GM06990 (cell line): ENCODE measurements around the gene PKIB.

ENCODE experiments used
- DNase-seq: peaks from one replicate; pipeline ENCODE4 v3.0.0-alpha.2; 2011; ENCODE audit not compliant: insufficient read length; ENCODE audit errors: extremely low read depth
- H3K27me3 ChIP-seq: replicated peaks from 2 replicates; pipeline ENCODE4 v1.6.0; 2011; ENCODE audit warnings: low read length; ENCODE audit not compliant: control insufficient read depth, insufficient read depth
- H3K36me3 ChIP-seq: 2 replicates; pipeline ENCODE4 v1.5.1; 2011; ENCODE audit warnings: low read length; ENCODE audit not compliant: control insufficient read depth, insufficient read depth
- H3K4me3 ChIP-seq: replicated peaks from 2 replicates; pipeline ENCODE4 v1.5.1; 2011; ENCODE audit warnings: low read depth, mild to moderate bottlenecking, control low read depth, low read length
- TF ChIP-seq, protein P1 (sequence below): IDR thresholded peaks from 2 replicates; pipeline ENCODE4 v1.5.1; 2011; ENCODE audit warnings: low read length, control low read depth, mild to moderate bottlenecking, inconsistent platforms; ENCODE audit not compliant: insufficient read depth, poor library complexity, severe bottlenecking

Gene PKIB

GRCh38 chr6:122727244-122727643 lies 117.0 kb downstream of the PKIB start:
- no peak for DNase-seq
- no peak overlapping the region for H3K4me3 ChIP-seq
- TF ChIP-seq, protein P1, sequence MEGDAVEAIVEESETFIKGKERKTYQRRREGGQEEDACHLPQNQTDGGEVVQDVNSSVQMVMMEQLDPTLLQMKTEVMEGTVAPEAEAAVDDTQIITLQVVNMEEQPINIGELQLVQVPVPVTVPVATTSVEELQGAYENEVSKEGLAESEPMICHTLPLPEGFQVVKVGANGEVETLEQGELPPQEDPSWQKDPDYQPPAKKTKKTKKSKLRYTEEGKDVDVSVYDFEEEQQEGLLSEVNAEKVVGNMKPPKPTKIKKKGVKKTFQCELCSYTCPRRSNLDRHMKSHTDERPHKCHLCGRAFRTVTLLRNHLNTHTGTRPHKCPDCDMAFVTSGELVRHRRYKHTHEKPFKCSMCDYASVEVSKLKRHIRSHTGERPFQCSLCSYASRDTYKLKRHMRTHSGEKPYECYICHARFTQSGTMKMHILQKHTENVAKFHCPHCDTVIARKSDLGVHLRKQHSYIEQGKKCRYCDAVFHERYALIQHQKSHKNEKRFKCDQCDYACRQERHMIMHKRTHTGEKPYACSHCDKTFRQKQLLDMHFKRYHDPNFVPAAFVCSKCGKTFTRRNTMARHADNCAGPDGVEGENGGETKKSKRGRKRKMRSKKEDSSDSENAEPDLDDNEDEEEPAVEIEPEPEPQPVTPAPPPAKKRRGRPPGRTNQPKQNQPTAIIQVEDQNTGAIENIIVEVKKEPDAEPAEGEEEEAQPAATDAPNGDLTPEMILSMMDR, result no peak

GRCh38 chr6:122730334-122730733 lies 120.1 kb downstream of the PKIB start:
- Histone ChIP-seq H3K27me3 (no peaks in the 10 kb centered on the region), H3K36me3 (no peaks in the 10 kb centered on the region), H3K4me3 (no peak overlapping the region)
- TF ChIP-seq, protein P1, result no peak
- DNase-seq, result no peak

More at GRCh38 chr6:122727244-122727643, 117.0 kb downstream of the PKIB start:
- Histone ChIP-seq H3K36me3 (no peaks in the 10 kb centered on the region), H3K27me3 (no peaks in the 10 kb centered on the region)

DNA sequence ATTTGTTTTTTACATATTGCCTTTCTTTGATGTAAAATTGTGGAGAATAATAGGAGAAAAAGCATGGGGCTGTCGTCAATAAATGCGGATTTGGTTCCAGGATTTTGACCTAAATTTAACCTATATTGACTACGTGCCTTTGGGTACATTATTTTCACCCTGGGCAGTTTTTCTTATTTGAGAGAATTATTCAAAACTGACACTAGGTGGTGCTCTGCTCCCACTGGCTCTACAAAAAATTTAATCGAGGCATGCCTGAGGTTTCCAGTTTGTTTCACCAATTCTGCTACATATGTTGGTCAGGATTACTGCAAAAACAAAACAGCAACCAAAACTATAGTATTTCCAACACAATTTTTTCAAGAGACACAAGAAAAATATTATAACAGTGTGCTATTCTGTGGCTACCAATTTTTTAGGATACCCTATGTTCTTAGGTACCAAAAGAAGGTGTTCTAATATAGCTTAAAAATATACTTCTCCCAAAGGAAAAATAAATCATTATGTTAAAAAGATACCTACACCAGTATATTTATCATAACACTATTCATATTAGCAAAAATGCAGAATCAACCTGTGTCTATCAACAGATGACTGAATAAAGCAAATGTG lies 120.7 kb downstream of the PKIB start:
- TF ChIP-seq, protein P1, result peak; percentile 72
- no peaks in the 10 kb centered on the region for H3K27me3 ChIP-seq
- H3K4me3 ChIP-seq, result no peak overlapping the region
- no peaks in the 10 kb centered on the region for H3K36me3 ChIP-seq
- DNase-seq, result no peak

GRCh38 chr6:122733259-122733658 lies 123.1 kb downstream of the PKIB start:
- no peaks in the 10 kb centered on the region for H3K36me3 ChIP-seq
- H3K4me3 ChIP-seq, result no peak overlapping the region
- TF ChIP-seq, protein P1, result no peak
- no peak for DNase-seq
- H3K27me3 ChIP-seq, result no peaks in the 10 kb centered on the region

DNA sequence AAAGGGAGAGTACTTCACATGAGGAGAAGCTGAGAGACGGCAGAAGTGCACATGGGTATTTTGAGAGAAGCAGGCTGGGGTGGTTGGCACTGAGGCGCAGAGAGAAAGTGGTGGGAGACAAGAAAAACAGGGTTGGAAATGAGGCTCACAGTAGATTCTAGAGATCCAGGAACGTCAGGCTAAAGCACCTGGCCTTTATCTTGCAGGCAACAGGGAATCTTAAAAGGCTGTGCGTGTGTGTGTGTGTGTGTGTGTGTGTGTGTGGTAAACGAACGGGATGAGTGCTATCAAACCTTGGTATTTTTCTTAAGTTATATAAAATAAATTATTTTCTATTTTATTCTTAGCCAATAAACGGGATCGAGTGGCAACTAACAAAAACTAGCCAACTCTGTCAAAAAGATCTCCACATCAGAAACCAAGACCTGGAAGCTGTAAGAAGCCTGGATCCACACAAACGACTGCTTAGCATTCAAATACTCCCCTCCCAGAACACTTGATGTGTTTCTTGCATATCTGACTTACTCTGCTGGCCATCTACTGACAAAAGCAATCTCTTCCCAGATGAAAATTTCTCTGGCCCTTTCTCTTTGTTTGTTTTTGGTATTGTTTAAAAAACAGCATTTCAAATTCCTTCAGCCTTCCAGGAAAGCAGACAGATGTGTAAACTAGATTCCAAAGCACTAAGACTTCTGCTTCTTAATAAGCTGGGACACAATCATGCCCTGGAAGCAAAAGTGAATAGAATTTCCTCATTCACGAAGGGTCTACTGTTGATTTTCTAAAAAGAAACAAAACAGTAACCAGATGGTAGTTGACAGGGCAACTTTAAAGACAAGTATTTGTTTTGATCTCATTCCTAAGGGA lies 124.6 kb downstream of the PKIB start:
- TF ChIP-seq, protein P1, result no peak
- H3K4me3 ChIP-seq, result no peak overlapping the region
- no peaks in the 10 kb centered on the region for H3K27me3 ChIP-seq
- DNase-seq, result no peak
- no peaks in the 10 kb centered on the region for H3K36me3 ChIP-seq
